Raji (cell line): ENCODE results near the gene PCDHB14.
"Not testable (repeated sequence)": the region's sequence is repeated elsewhere in the genome, so short reads cannot be mapped to it uniquely, and the experiment has no call there.

Experiments used
- POLR2A ChIP-seq: IDR thresholded peaks from 2 replicates; pipeline ENCODE4 v1.6.1; 2011; ENCODE audit warnings: low read depth, low read length, control low read depth; ENCODE audit not compliant: insufficient read depth

Gene PCDHB14

DNA sequence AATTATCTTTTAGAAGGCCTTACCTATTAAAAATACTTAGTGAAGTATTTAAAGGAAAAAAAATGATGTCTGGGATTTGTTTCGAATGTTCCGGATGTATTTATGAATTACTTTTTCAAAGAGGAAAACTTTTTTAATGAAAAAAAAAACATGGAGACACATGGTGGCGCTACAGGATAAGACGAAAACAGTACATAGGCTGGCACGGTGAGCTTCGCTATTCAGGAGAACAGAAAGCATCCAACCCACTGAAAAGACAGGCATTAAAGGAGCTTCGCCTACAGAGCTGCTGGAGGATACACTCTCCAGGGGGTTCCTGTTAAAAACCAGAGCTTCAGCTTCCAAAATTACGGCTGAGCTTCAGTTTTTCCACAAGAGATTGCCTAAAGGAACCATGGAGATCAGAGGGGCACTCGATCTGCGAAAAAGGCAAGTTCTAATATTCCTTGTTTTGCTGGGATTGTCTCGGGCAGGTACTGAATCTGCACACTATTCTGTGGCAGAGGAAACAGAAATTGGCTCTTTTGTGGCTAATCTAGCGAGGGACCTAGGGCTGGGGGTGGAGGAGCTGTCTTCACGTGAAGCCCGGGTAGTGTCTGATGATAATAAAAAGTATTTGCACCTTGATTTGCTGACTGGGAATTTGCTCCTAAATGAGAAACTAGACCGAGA lies at the start of gene PCDHB14:
PCDHB14 (plus strand) TSS at position 232 of the 672 bp plus-strand sequence; CDS start at position 395, 163 bp downstream.
- TF ChIP-seq POLR2A: no peak

DNA sequence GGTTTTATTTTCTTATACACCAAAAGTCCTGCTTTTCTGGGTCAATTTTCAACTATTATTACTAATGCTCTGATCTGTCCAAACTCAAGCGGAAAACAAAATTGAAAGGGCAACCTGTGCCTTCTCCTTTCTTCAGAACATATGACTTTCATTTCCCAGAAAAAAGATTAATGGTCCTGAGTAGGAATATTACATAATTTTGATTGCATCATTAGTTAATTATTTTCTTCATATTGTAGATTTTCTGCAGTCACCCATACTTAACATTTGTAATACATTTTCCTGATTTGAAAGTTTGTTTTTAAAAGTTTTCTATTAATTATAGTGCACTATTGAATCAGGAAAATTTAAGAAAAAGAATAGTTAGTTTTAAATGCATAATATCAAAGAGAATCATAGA lies 47.2 kb upstream of the PCDHB14 start:
- TF ChIP-seq POLR2A: no peak

GRCh38 chr5:141177577-141178191 lies 45.5 kb upstream of the PCDHB14 start, which contains the start of gene PCDHB8:
PCDHB8 (plus strand) TSS chr5:141177790; CDS start chr5:141178035, 245 bp downstream.
- TF ChIP-seq POLR2A: not testable (repeated sequence)

DNA sequence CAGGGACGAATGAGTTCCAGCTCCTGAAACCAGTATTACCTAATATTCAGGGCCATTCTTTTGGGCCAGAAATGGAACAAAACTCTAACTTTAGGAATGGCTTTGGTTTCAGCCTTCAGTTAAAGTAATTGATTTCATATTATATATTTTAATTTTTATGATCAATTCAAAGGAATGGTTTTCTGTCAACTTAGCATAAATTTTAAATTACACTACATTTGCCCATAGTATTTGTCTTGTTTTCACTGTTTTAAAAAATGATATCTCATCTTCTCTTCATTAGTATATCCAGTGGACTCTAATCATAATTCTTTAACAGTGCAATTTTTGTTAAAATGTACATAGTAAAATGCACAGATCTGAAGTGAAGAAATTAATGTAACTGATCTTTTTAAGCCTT lies 42.8 kb upstream of the PCDHB14 start:
- no peak for TF ChIP-seq POLR2A

DNA sequence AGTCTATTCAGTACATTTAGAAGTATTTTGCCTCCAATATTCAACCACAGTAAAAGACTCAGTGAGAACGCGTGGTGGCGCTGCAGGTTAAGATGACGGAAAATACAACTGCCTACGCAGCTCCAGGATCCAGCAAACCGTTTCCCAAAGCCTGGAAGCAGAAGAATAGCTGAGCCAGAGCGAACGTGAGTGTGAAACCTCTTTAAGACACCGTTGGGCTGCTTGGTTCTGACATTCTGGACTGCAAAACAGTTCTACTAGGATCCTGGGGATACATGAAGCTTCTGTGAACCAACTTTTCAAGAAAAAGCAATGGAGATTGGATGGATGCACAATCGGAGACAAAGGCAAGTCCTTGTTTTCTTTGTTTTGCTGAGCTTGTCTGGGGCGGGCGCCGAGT lies 40.9 kb upstream of the PCDHB14 start, which contains the start of gene PCDHB16:
PCDHB16 (plus strand) TSS at position 140 of the 400 bp plus-strand sequence; CDS start at position 313, 173 bp downstream.
- no peak for TF ChIP-seq POLR2A

DNA sequence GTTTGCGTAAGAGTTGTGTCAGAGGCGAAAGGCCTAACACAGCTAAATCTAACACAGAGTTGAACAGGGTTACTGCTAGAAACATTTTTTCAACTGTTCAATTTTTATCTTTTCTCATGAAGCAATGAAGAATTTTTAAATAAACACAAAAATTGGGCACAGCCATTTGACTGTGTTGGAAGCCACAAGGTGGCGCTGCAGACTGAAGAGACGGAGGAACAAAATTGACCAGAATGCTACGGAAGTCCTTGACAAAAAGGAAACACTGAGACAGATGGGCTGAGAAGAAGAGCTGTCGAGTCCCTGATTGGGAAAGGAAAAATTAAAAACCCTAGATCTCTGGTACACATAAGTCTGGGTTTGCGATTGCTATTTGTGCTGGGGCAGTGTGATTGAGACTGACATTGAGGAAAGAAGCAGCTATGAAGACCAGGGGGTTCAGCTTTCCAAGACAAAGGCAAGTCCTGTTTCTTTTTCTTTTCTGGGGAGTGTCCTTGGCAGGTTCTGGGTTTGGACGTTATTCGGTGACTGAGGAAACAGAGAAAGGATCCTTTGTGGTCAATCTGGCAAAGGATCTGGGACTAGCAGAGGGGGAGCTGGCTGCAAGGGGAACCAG lies 36.1 kb upstream of the PCDHB14 start, which contains the start of gene PCDHB9:
PCDHB9 (plus strand) TSS at position 265 of the 616 bp plus-strand sequence; CDS start at position 423, 158 bp downstream.
- TF ChIP-seq POLR2A: no peak

DNA sequence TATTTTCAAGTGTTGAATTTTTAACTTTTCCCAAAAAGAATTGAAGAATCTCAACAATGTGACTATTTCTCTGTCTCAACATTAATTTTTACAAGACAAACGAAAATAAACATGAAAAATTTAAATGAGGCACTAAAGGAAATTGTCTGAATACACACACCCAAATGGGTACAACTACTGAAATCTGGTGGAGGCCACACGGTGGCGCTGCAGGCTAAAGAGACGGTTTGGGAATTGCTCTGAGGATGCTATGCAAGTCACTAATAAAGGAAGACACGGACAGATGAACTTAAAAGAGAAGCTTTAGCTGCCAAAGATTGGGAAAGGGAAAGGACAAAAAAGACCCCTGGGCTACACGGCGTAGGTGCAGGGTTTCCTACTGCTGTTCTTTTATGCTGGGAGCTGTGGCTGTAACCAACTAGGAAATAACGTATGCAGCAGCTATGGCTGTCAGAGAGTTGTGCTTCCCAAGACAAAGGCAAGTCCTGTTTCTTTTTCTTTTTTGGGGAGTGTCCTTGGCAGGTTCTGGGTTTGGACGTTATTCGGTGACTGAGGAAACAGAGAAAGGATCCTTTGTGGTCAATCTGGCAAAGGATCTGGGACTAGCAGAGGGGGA lies 30.9 kb upstream of the PCDHB14 start, which contains the start of gene PCDHB10:
PCDHB10 (plus strand) TSS at position 244 of the 616 bp plus-strand sequence; CDS start at position 444, 200 bp downstream.
- TF ChIP-seq POLR2A: no peak

DNA sequence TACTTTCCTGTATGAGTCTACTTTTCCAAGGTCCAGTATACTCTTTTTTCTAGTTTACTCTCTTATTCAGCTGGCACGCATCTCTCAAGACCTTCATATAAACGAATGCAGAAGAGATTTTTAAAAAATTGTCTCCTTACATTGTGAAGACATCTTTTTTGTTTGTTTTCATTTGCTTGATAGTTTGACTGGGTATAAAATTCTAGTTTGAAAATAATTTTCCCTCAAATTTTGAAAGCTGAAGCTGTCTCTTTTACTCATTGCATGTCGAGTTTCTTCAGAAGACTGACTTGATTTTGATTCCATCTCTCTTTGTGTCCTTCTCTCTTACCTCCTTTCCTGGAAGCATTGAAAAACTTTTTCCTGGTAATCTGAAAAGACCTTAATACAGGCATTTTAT lies 26.8 kb upstream of the PCDHB14 start:
- TF ChIP-seq POLR2A: no peak

GRCh38 chr5:141199359-141200235 lies 23.5 kb upstream of the PCDHB14 start, which contains the start of gene PCDHB11:
PCDHB11 (plus strand) TSS chr5:141199627; CDS start chr5:141199775, 148 bp downstream.
- no peak for TF ChIP-seq POLR2A

- no peak for TF ChIP-seq POLR2A
These were observed 14.7 kb upstream of the PCDHB14 start, which contains the start of gene PCDHB12 for GRCh38 chr5:141208478-141208877. PCDHB12 (plus strand) TSS chr5:141208719; CDS start chr5:141208908, 189 bp downstream.

DNA sequence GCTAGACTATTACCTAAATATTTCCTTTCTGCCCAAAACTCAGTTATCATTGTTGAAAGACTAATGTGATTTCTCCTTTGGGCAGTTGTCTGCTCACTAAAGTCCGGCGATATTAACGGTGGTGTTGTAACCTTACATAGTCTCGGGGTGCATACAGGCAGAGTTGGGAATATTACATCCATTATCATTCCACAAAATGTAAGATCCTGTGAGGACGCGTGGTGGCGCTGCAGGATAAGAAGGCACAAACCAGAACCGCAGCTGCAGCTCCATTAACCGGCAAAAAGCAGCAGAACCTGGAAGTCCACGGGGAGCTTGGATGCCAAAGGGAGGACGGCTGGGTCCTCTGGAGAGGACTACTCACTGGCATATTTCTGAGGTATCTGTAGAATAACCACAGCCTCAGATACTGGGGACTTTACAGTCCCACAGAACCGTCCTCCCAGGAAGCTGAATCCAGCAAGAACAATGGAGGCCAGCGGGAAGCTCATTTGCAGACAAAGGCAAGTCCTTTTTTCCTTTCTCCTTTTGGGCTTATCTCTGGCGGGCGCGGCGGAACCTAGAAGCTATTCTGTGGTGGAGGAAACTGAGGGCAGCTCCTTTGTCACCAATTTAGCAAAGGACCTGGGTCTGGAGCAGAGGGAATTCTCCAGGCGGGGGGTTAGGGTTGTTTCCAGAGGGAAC lies 9.3 kb upstream of the PCDHB14 start, which contains the start of gene PCDHB13:
PCDHB13 (plus strand) TSS at position 264 of the 684 bp plus-strand sequence; CDS start at position 469, 205 bp downstream.
- TF ChIP-seq POLR2A: not testable (repeated sequence)

DNA sequence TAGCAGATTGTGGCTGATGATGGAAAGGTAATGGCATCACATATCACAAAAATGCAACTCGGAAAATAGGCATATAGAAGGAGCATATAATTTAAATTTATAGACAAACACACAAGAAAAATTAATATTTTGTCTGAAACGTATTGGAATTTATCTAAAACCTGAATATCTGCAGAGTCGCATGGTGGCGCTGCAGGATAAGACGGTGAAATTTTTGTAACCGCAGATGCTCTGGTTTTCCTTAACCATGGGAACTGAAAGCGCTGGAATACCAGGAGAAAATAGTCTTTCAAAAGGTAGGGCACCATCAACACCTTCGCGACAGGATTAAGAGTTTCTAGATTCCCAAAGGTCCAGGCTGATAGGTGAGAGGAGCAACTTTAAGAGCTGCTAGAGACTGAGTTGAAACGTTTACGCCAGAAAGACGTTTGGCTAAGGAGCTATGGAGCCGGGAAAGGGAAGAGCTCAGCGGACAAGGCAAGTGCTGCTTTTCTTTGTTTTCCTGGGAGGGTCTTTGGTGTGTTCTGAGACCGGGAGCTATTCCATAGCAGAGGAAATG lies 11.0 kb downstream of the PCDHB14 start:
- no peak for TF ChIP-seq POLR2A
